Thoracic aorta (tissue), 2 donors: ENCODE measurements around the gene POMP. TPM values are rescaled to one million over a fixed set of nuclear protein-coding genes. Genes with fewer than 3 reads are reported as not detected.

Experiments used
- total RNA-seq, 2 donors: library from RNA; depleted of rRNA; stranded (reverse); fragments of >200 nt; gene quantifications; one replicate each; pipeline versions ENCODE4 v1.1.0 to v1.2.3, GENCODE V29; 2016

POMP gene
- total RNA-seq, 2 donors from 2014 or later, result 45.1 to 49.7 TPM

Other genes with a start within 250 kb of the POMP start
- 10 to 100 TPM; 12.3 to 44.6 TPM for gene FLT1, start 164.0 kb upstream of the POMP start, total RNA-seq
- gene SLC46A3, start 59.8 kb downstream of the POMP start, total RNA-seq, result 10 to 100 TPM; 10.8 to 16.4 TPM
- 10 to 100 TPM; 14.9 to 26.4 TPM for gene MTUS2, start 161.2 kb downstream of the POMP start, total RNA-seq